Left kidney (tissue), 2 donors: ENCODE results near the gene AGL. TPM values are rescaled to one million over a fixed set of nuclear protein-coding genes. Genes with fewer than 3 reads are reported as not detected.
"Not testable (repeated sequence)": the region's sequence is repeated elsewhere in the genome, so short reads cannot be mapped to it uniquely, and the experiment has no call there.

Experiments used
- DNase-seq: peaks from one replicate; pipeline ENCODE4 v3.0.0-alpha.2; 2013
- polyA plus RNA-seq: library from polyadenylated mRNA; unstranded; fragments of 120-200 nt; gene quantifications from one replicate; pipeline ENCODE4 v1.2.1, GENCODE V29; 2013; ENCODE audit not compliant: insufficient read length

AGL gene
- polyA plus RNA-seq, 1 donor = 34.3 TPM

- DNase-seq = no peak
Observed at GRCh38 chr1:99850459-99851291, 514 bp downstream of the AGL start.

DNA sequence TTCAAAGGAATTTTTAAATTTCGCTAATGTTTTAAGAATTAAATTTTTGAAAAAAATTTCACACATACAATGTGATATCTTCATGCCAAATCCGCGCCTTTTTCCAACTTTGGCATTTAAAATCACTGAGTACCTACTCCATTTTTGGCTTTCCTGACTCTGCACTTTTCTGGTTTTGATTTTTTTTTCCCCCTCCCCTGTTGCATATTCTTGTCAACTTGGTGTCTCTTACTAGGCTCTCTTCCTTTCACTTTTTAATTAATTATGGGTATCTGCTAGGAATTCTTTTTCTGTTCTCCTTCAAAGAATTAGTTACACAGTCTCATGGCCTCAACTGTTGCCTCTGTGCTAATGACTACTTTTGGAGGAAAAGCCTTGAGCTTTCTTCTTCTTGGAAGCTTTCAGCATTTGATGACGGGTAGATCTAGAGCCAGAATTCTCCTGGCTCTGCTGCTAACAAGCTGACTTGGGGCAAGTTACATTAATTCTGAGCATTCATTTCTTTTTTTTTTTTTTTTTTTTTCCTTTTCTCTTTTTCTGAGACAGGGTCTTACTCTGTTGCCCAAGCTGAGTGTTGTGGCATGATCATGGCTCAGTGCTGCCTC is 1.8 kb downstream of the AGL start:
- no peak for DNase-seq

- no peak for DNase-seq
Observed at GRCh38 chr1:99852648-99853047, 2.5 kb downstream of the AGL start.

- no peak for DNase-seq
Observed at GRCh38 chr1:99855914-99856450, 5.8 kb downstream of the AGL start.

DNA sequence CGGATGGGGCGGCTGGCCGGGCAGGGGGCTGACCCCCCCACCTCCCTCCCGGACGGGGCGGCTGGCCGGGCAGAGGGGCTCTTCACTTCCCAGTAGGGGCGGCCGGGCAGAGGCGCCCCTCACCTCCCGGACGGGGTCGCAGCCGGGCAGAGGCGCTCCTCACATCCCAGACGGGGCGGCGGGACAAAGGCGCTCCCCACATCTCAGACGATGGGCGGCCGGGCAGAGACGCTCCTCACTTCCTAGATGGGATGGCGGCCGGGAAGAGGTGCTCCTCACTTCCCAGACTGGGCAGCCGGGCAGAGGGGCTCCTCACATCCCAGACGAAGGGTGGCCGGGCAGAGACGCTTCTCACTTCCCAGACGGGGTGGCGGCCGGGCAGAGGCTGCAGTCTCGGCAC is 6.9 kb downstream of the AGL start:
- DNase-seq = not testable (repeated sequence)

DNA sequence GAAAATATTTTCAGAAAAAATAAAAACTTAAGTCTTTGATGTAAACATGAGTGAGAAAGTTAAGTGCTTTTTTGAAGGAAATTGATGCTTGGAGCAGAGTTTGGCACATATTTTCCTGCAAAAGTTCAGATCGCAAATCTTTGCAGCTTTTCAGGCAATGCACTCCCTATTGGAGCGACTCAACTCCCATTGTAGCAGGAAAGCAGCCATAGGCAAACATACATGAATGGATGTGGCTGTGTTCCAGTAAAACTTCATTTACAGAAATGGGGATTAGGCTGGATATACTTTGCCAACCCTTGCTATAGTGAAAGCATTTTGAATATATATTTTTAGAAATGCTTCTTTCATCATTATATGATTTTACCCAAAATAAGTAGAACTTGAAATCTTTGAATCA is 8.1 kb downstream of the AGL start:
- DNase-seq = no peak

DNA sequence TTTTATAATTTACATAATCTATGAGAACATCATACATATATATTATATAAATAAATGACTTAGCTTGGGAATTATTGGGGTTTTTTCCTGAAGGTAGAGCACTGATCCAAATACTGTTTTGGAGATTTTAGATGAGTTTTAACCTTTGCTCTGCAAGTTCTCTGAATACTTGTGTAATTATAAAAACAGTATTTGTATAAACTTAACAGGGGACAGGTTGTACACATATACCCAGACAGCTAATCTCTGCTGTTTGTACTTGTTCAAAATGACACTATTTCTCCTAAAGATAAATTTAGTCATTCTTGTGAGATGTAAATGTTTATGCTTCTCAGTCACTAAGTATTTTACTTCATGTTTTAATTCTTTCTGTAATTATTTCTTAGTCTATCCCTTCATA is 8.7 kb downstream of the AGL start:
- DNase-seq = no peak

DNA sequence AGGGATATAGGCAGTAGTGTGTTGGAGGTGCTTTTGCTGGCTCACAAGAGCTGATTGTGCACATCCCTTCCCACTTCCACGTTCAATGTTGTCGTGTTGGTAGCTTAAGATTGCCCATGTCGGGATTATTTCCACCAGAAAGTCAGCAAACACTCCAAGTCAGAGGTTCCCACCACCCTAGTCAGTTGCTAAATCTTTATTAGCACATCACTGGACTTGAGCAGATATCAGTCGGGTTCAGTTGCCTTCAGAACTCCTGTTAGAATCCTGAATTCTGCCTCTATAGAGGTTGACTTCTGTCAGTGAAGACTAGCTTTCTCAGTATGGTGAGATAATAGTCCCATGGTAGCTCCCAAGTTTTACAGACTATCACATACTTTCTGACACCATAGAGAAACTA is 10.5 kb downstream of the AGL start:
- DNase-seq = no peak

DNA sequence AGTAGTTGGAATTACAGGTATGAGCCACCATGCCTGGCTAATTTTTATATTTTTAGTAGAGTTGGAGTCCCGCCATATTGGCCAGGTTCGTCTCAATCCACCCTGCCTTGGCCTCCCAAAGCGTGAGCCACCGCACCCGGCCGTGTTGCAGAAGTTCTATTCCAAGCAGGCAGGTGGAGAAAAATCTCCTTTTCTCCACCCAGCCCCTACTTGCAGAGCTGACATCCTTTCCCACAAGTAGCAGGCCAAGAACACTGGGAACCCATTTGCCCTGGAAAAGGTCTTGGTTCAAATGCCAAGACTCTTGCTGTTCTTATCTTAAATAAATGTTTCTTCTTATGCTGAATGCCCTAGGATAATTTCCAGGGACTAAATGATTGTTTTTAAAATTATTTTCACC is 17.5 kb downstream of the AGL start:
- DNase-seq = no peak

DNA sequence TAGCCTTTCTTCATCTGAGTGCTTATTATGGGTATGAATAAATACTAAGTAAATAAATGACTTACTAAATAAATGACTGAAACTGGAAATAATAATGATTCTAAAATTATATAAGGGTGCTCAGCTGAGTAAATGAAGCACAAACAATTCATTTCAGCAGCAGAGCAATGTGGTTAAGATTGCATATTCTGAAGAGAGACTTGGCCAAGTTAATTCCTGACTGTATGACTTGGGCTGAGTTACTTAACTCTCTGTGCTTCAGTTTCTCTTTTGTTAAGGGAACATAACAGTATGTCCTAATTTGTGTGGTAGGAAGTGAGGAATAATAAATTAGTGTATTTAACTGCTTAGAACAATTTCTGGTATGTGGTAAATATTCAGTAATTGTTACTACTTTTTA is 19.1 kb downstream of the AGL start:
- no peak for DNase-seq

DNA sequence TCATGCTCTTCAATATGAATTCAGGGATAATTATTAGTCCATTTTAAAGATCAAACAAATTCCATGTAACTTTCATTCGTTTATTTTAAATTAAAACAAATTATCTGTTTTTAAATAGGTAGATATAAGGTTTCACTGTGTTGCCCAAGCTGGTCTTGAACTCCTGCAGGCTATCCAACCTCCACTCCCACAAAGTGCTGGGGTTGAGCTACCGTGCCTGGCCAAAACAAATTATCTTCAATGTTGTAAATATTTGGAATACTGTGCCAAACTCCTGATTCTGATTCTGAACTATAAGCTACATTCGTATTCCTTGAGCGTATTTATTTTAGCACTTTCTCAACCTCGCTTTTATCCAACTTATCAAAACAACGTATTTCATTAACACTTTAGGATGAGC is 19.6 kb downstream of the AGL start:
- DNase-seq = no peak

- no peak for DNase-seq
Observed at GRCh38 chr1:99872063-99872462, 21.9 kb downstream of the AGL start.

DNA sequence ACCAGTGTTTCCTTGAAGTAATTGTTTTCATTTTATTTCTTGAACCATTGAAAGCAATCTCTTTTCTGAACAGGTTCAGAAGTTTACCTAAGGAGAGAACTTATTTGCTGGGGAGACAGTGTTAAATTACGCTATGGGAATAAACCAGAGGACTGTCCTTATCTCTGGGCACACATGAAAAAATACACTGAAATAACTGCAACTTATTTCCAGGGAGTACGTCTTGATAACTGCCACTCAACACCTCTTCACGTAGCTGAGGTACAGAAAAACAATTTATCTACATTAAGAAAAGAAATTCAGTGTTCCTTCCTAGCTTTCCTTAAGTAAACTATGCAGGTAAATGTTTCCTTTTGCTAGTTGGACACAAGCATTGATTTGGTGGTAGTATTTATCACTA is 27.4 kb downstream of the AGL start:
- no peak for DNase-seq

- no peak for DNase-seq
Observed at GRCh38 chr1:99886179-99886578, 36.0 kb downstream of the AGL start.

- no peak for DNase-seq
Observed at GRCh38 chr1:99886841-99887240, 36.7 kb downstream of the AGL start.

GRCh38 chr1:99887890-99888289 is 37.7 kb downstream of the AGL start:
- DNase-seq = no peak

DNA sequence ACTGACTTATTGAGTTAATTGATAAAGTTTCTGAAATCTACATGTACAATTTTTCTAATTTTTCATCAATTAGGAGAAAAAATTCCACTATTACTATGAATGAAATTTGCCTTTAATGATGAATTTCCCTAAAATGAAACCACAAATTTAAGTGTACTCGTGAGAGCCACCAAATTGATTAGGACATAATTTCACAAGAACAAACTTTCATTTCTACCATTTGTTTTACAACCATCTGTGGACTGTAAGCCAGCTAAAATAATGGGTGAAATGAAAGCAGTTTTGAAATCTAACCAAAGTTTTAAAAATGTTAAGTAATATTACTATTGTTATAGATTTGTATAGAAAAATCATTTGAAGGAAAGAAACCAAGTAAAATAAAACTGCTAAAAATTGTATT is 41.8 kb downstream of the AGL start:
- DNase-seq = no peak

GRCh38 chr1:99903278-99903677 is 53.1 kb downstream of the AGL start:
- not testable (repeated sequence) for DNase-seq

GRCh38 chr1:99906535-99906934 is 56.4 kb downstream of the AGL start:
- no peak for DNase-seq

- DNase-seq = no peak
Observed at GRCh38 chr1:99917214-99917613, 67.1 kb downstream of the AGL start.

- no peak for DNase-seq
Observed at GRCh38 chr1:99919220-99919619, 69.1 kb downstream of the AGL start.

DNA sequence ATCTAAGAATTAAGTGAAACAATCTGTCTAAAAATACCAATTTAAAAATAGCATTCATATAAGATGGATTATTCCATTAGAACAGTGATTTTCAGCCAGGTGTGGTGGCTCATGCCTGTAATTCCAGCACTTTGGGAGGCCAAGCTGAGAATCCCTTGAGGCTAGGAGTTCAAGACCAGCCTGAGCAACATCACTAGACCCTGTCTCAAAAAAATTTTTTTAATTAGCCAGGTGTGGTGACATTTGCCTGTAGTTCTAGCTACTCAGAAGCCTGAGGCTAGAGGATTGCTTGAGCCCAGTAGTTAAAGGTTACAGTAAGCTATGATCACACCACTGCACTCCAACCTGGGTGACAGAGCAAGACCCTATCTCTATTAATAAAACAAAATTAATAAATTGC is 84.6 kb downstream of the AGL start:
- no peak for DNase-seq

- no peak for DNase-seq
Observed at GRCh38 chr1:99935534-99935933, 85.4 kb downstream of the AGL start.

GRCh38 chr1:99936071-99936470 is 85.9 kb downstream of the AGL start:
- DNase-seq = no peak
